Testis (tissue), 2 donors: ENCODE results near the gene DUSP14.

Experiments used
- POLR2A ChIP-seq: fragments of 450-650 bp; IDR thresholded peaks from one replicate; pipeline ENCODE4 v1.6.1; 2017; ENCODE audit warnings: antibody characterized with exemption, mild to moderate bottlenecking, moderate library complexity
- TF ChIP-seq, protein P1 (sequence below), 3 experiments: fragments of 450-650 bp in 2 of 3; fragments of 200-600 bp in 1 of 3; sonication (generic) in 1 of 3; IDR thresholded peaks; one replicate each; pipeline ENCODE4 v1.5.1; 2016 to 2019; ENCODE audit warnings: antibody characterized with exemption in 3 of 3, mild to moderate bottlenecking in 2 of 3, moderate library complexity in 1 of 3

DNA sequence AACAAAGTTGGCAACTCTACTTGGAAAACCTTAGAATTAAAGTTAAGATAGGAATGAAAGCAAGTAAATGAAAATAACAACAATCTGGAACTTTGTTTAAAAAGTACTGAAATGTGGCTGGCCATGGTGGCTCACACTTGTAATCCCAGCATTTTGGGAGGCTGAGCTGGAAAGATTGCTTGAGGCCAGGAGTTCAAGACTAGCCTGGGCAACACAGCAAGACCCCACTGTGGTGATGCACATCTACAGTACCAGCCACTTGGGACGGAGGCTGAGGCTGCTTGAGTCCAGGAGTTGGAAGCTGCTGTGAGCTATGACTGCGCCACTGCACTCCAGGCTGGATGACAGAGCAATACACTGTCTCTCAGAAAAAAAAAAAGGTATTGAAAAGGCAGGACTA, 67.8 kb downstream of the DUSP14 start:
- TF ChIP-seq, protein P1, sequence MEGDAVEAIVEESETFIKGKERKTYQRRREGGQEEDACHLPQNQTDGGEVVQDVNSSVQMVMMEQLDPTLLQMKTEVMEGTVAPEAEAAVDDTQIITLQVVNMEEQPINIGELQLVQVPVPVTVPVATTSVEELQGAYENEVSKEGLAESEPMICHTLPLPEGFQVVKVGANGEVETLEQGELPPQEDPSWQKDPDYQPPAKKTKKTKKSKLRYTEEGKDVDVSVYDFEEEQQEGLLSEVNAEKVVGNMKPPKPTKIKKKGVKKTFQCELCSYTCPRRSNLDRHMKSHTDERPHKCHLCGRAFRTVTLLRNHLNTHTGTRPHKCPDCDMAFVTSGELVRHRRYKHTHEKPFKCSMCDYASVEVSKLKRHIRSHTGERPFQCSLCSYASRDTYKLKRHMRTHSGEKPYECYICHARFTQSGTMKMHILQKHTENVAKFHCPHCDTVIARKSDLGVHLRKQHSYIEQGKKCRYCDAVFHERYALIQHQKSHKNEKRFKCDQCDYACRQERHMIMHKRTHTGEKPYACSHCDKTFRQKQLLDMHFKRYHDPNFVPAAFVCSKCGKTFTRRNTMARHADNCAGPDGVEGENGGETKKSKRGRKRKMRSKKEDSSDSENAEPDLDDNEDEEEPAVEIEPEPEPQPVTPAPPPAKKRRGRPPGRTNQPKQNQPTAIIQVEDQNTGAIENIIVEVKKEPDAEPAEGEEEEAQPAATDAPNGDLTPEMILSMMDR (IDR thresholded peaks at IDR 0.05), result no peak
- TF ChIP-seq POLR2A, result no peak
